ENCODE data around the gene BOD1L1.
A peak's percentile ranks its signal among the peaks of the same experiment; 100 is the strongest.

BOD1L1 gene

DNA sequence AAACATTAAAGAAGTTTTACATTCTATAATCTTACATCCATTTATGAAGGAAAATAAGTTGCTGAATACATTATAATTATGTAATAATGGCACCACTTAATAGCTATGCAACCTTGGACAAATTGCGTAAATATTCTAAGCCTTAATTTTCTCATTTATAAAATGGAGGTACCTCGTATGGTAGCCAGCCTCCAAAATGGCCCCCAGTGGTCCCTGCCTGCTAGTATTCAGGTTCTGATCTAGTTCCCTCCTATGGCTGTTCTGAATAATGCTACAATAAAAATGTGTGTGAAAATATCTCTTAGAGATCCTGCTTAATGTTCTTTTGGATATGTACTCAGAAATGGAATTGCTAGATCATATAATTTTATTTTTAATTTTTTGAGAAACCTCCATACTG lies 72.2 kb downstream of the BOD1L1 start:
- no peak for DNase-seq

DNA sequence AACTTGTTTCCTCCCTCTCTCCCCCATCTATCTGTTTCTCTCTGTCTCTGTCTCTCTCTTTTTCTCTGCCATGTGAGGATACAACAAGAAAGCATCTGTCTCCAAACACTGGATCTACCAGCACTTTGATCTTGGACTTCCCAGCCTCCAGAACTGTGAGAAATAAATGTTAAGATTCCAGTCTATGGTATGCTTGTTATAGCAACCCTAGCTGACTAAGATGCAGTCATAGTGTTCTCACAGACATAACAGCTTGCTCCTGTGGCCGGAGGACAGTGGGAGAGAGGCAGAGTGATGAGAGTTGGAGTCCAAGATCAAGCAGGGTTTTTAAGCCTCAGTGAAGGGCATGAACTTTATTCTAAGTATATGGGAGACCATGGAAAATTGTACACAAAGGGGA lies 74.4 kb downstream of the BOD1L1 start:
- DNase-seq, result no peak

DNA sequence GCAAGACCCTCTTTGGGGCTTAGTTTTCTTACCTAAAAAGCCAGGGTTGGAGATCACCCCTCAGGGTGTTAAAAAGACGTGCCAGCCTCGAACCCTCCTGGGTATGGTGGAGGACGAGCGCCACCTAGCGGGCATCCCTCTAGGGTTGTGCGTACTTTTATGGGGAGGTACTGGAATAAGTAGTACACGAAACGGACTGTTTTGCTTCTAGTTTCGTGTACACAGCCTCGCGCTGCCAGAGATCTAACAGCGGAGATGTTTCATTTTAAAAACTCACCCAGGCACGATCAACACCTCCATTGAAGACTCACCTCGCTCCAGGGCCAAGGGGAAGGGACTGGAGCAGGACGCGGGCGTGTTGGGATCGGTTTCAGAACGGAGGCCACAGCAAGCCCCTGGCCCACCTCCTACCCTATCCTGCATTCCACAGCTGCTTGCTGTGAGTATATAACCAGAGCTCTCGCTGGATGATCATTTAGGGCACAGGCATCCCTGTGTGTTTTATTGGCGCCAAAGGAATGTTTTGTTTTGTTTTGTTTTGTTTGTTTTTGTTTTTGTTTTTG lies 78.5 kb downstream of the BOD1L1 start:
- DNase-seq, result peak; percentile 66

DNA sequence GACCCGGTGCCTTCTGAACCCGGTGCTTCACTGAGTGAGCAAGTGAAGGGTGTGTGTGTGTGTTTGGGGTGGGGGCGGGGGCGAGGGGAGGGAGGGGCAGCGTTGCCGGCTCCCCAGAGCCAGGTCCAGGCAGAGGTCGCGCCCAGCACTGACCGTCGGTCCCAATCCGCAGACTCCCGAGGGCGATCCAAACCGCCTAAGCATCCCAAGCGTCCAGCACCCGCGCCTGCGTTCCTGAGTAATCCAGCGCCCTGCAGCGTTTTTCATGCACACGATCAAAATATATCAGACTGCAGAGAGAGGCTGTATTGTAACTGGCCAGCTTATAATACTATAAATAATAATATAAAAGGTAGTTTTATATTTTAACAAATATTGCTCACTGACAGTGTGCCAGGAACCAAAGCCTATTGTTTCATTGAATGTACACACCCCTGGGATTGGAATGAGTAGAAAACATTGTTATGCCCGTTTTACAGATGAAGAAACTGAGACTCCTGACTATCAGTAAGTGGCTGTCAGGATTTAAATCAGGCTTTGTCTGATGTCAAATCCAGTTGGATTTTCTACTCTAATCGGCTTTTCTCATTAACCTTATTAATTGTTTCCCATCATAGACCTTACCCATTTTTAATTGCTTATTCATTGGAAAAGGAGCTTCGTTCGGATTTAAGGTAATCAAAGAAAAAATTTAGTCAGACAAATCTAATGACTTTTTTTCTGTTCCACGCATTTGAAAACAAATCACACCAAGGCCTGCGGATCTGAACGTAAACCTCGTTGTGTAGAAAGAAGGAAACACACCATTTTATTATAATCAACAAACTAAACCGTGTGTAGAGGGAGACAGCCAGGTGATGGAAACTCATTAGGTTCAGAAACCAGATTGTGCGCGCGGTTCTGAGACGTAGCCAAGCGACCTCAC lies 79.2 kb downstream of the BOD1L1 start:
- no peak for DNase-seq

DNA sequence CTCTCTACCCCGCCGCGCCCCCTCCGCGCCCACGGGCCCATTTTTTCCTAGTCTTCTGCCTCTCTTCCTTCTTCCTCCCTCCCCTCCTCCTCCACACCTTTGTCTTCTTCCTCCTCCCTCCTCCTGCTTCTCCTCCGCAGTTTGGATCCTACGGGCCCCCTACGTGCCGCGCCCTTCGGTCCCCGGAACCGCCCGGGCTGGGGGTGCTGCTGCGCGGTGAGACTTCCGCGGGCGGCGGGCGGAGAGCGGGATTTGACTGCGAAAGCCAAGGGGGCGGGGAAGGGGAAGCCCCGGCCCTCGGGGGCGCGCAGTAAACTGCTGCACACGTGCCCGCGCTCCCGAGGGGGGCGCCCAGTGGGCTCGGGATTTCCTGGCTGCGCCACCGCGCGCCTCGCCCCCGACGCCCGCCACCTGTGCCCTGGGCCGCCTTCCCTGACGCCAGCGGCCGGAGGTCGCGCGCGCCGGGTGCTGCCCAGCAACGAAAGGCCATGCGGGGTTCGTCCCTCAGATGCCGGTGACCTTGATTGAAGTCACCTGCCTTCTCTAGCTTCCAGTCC lies 80.0 kb downstream of the BOD1L1 start:
- DNase-seq, result no peak

DNA sequence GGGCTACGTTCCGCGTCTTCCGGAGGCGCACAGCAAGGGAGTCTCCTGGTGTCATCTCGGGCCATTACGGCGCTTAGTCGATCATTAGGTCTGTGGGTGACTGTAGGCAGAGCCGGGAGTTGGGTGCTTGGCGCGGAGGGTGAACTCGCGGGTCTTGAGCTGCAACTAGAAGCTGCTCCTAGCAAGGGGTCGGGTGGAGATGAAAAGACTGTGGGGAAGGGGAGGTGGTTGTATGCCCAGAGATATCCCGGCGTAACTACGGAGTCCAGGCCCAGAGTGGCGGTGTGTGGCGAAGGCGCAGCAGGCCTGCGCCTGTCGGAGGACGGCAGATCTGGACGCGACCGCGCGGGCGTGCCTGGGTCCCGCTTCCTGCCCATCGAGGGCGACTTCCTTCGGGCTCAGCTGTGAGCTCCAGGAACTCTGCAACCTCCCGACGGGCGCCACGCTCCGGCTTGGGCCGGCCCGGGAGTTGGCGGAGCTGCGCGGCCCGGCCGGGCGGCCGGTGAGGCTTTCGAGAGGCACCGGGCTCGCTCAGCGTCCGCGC lies 80.5 kb downstream of the BOD1L1 start:
- DNase-seq, result no peak

DNA sequence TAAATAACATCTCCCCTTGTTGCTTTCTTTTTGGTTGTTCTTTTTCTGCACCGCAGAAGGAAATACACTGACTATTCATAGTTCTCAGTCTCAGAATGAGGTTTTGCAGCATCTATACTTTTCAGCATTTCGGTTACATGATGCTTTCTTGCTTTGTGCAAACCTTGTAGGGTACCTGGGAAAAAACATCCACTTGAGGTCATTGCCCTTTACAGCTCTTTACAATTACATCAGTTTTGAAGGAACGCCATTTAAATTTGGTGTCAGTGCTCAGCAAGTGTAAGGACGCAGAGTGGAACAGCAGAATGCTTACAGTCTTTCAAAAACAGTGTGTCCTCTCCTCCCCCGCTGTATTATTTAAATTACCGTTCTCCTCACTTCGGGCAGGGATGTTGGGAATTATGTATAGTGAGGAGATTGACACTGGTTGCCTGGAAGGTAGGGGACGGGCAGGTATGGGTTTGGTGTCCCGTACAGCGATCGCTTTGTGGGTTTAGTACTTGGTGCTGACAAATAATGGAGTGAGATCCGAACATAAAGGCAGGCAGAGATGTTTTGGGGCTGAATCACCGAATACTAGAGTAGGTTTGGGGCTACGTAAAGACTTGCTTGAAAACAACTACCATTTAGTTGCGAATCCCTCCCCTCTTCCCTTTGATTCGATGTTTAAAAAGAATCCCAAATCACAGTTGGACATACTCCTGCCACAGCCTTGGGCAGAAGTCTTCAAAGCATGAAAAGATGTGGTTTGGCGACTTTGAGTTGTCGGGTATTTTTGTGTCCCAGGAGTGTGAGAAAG lies 81.2 kb downstream of the BOD1L1 start:
- no peak for DNase-seq

DNA sequence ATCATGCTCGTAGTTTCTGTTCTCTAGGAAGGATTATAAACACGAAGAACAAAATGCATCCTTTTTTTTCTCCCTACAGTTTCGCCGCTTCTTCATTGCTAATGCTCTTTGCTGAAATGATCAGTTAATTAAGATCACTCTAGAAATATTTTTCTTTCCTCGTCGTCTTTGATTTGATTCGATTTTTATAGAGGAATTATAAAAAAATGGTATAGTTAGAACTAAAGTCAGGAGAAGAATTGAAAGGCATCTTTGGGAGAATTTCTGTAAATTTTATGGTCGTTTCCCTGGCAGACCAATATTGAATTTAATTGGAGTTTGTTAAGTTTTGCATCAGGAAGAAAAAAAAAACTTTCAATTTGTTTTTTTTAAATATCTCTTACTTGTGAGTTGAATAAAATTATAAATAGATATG lies 82.1 kb downstream of the BOD1L1 start:
- no peak for DNase-seq

DNA sequence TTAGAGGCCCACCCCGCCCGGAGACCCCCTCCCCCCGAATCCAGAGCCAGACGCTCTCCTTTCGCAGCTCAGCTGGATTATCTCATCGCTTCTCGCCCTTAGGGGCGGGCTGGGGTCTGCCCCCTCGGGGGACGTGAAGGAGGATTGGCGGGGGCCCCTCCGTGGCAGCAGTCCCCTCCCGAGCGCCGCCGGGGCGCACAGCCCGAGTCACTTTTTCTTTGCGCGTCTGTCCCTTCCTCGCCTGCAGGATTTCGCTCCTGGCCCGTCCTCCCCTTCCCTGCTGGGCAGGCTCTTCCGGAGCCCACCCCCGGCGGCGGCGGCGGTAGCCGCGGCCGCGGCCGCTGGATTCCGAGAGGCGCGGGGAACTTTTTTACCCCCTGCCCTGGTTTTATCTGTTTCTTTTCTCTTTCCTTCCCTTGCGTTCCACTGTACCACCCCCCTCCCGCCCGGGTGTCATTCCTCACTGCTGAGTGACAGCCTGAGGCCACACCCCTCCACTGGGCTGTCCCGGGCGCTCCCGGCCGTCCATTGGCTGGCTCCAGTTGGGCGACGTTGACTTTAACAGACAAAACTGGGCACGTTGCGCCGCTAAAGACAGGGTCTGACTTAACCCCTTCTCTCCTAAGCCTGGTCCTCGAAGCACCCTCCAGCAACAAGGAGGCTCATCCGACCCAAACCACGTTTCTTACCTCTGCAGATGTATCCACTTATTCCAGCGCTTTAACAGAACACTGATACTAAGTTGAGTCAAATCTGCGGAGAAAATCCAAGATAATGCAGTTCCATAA lies 82.7 kb downstream of the BOD1L1 start:
- peak; percentile 42 for DNase-seq

DNA sequence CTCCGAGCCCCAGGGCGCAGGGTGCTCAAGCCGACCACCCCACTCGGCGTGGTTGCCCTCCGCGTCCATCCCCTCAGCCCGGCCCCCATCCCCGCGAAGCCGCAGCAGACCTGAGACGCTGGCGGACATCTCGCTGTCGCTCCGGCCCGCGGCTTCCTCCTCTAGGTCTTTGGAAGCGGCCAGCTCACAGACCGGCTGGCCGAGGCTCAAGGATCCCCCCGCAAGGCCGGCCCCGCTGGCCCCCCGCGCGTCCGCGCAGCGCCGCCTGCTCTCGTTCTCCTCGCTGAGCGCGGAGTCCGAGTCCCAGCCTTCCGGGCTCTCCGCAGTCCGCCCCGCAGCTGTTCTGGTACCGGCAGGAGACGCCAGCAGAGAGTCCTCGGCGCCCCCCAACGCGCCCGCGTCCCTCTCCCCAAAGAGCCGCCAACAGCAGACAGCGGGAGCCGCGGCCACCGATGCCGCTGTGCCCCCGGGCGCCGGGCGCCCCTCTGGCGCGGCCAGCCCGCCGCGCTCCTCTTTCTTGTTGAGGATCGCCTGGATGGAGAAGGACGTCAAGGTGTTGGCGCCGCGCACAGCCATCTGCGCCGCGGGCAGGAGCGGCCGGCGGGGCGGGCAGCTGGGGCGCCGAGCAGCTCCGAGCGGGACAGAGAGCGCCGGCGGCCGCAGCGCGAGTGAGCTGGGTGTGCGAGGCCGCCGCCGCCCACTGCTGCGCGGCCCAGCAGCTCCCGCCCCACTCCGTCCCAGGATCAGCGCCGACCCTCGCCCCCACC lies 83.5 kb downstream of the BOD1L1 start, which contains the start of gene NKX3-2:
NKX3-2 (minus strand) TSS at position 670 of the 767 bp plus-strand sequence; CDS start at position 576, 94 bp downstream.
- DNase-seq, result no peak

DNA sequence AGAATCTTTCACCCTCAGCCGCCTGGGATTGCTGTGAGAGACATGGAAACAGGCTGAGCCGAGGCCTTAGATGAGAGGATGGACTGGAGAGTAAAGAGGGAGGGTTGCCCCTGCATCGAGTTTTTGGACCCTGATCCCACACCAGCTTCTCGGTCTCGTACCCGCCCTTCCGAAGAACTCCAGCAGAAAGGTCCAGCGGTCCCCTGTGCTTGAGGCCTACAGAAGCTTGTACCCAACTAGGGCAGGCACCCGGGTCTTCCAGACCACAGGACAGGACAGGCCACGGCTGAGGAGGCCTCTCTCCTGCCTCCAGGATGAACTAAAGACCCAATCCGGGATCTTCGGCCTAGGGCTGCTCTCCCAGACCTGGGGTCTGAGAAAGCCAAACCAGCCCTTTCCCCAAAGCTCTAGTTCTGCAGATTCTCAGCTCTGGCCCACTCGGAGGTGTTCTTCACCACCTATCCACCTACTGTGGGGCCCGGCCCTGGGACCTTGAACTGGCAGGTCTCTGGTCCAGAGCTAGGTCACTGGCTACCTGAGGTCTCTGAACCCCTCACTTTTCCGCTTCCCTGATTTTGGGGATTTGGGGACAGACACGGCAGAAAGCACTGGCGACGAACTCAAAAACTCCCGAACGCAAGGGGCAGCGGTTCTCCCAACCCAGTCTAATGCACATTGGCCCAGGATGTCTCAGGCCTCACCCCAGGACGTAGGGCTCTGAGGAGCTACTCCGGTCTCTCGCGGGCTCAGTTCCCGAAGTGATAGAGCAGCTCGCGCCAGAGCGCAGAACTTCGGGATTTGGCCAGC lies 84.3 kb downstream of the BOD1L1 start:
- no peak for DNase-seq

DNA sequence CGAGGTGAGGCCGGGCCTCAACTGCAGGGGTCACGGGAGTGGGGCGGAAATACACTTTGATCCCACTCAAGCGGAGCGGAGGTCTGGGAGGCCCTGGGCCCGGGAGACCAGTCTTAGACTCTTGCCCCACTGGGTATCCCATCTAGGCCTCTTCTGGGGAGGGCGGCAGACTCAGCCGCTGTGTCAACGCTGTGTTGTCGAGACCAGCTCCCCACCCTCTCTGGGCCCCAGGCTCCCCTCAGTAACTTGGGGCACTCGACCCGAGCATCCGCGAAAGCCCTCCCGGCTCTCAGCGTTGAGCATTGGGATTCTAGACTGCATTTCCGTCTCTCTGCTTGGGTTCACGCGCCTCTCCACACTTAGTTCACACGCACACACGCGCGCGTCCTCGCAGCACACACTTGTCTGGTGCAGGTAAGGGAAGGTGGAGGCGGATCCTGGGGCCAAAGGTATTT lies 84.9 kb downstream of the BOD1L1 start:
- no peak for DNase-seq

DNA sequence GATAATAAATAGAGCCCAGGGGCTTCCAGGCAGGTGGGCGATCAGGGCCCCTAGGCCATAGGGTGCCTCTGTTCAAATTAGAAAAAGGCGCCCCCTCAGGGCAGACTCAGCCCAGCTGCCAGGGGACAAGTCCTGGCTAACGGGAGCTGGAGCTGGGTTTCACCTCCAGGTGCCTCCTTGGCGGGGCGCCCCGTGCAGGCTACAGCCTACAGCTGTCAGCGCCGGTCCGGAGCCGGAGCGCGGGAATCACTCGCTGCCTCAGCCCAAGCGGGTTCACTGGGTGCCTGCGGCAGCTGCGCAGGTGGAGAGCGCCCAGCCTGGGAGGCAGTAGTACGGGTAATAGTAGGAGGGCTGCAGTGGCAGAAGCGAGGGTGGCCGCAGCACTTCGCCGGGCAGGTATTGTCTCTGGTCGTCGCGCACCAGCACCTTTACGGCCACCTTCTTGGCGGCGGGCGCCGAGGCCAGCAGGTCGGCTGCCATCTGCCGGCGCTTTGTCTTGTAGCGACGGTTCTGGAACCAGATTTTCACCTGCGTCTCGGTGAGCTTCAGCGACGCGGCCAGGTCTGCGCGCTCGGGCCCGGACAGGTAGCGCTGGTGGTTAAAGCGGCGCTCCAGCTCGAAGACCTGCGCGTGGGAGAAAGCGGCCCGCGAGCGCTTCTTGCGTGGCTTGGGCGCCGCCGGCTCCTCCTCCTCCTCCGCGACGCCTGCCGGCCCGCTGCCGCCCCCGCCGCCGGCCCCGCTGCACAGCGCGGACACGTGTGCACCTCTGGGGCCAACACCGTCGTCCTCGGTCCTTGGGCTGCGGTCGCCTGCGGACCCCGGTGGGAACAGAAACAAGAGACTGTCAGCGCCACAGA lies 85.6 kb downstream of the BOD1L1 start:
- DNase-seq, result no peak

DNA sequence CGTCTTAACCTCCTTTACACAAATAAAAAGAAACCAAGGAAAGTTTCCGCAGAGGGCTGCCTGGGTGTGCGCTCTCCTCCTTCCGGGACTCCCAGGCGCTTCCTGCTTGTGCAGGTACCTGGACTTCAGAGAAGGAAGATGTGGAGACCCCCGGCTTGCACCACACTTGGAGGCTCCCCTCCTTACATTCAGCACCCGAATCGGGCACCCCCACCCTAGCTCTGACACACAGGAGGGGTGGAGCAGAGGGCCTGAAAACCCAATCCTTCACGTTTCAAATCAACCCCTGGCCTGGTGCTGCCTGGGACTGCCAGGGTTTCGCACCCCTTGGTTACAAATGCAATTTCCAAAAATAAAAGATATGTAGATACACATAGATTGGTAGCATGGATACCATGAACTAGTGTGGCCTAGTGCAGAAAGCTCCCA lies 86.3 kb downstream of the BOD1L1 start:
- DNase-seq, result no peak

DNA sequence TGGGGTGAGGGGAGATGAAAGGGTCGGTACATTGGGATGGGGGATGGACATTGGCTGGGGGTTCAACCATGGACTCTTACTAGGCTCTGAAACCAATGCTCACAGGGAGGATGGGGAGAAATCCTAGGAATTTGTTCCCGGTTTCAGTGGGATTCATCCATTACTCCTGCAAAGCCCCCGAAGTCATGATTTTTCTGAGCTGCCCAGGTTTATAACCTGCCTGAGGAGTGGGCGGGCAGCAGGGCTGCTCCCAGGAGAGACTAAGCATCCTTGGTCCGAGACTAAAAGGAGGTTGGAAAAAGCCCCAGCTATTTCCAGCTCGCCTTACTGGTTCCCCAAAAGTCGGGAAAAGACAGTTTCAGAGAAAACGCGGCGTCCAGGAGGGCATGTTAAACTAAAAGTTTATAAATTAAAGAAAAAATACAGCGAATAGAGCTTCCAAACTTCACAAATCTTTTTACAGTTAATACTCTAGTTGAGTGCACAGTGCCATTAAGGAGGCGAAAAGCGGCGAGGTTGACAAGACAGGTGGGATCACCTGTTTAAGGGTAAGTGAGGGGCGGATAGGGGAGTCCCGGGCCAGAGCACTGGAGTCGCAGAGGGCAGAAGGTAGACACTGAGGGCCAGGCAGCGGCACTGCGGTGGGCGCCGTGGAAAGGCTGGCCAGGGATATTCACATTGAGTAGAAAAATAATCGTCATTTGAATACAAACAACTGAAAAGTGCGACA lies 86.9 kb downstream of the BOD1L1 start:
- no peak for DNase-seq

DNA sequence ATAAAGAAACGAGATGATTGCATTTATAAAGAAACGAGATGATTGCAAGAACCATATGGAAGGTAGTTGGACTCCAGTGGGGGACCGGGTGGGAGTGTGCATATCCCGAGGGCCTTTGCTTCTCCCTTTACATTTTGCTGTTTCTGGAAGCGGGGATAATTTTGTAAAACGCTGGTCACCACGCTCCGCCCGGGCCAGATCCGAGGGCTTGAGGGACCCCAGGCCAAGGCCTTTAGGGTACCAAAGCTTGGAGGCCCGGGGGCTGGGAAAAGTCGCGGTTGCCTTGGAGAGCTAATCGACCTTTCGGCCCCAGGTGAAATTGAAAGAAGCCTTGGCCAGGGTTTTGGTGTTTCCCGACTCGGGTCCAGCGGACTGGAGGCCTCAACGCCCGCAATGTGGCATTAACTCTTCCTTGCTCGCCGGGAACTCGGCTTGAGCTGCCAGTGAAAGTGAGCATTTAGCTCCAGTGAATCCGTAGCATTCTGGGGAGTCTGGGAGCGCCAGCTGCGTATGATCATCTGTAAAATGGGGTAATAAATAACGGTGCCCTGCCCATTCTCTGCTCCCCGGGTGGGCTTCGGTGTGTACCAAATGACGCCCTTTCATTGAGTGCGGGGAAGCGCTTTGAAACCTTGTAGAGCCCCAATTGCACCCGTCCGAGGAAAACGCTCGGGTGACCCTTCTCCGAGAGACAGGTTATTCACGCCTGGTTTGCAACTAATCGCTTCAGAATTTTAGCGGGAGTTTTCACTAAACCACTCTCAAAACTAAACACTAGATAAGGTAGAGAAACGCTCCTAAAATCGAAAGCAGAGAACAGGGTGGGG lies 87.7 kb downstream of the BOD1L1 start:
- no peak for DNase-seq

DNA sequence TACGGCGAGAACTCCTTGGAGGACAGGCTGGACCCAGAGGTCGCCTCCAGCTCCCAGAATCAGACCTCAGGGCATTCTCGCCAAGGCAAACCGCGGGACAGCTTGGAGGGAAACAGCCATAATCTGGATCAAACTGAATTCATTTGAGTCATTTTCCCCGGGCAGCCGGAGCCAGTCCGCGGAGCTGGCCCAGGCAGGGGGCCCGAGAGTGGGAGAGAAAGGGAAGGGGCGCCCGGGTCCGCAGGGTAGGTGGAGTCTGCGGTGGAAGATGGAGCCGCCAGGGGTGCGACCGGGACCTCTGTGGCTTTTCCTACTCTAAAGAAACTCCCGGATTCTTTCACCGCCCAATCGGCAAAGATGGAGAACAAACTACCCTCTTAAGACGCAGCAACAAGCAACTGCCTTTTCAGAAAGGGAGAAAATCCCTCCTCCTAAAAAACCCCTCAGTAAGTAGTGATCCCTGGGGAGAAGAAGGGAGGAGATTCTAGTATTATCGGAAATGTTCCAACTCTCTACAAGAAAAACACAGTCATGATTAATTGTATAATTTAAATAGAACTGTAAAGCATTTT lies 88.4 kb downstream of the BOD1L1 start:
- DNase-seq, result no peak
